ENCODE results near the gene REXO4.
"Not testable (repeated sequence)": the region's sequence is repeated elsewhere in the genome, so short reads cannot be mapped to it uniquely, and the experiment has no call there.

GRCh38 chr9:133391449-133391848, 26.4 kb downstream of the REXO4 start:
- not testable (repeated sequence) for TF ChIP-seq CTCF, POLR2A (IDR thresholded peaks at IDR 0.05)
